ENCODE results near the gene ENPP6. TPM values are rescaled to one million over a fixed set of nuclear protein-coding genes. Genes with fewer than 3 reads are reported as not detected.

Gene ENPP6
- total RNA-seq, 1 donor from 2014 or later: not detected

GRCh38 chr4:184114431-184114830, 103.2 kb downstream of the ENPP6 start:
- POLR2A ChIA-PET: no interaction called here
- H3K27me3 Mint-ChIP-seq: peaks cover 5% of the 10 kb centered on the region
- intact Hi-C loops (cut with micrococcal nuclease): no loop called here
- H3K9me3 Mint-ChIP-seq: no peaks in the 10 kb centered on the region
- DNase-seq (no peak), ATAC-seq (ENCODE audit: low read depth) (no peak)
- H3K36me3 Mint-ChIP-seq (ENCODE audit: low read depth): no peaks in the 10 kb centered on the region
- no peak overlapping the region for H3K27ac Mint-ChIP-seq
- no peaks in the 10 kb centered on the region for H3K4me1 Mint-ChIP-seq
- TF ChIP-seq CTCF (IDR thresholded peaks at IDR 0.05): no peak
- CTCF ChIA-PET: no interaction called here
- H3K4me3 Mint-ChIP-seq: no peak overlapping the region

DNA sequence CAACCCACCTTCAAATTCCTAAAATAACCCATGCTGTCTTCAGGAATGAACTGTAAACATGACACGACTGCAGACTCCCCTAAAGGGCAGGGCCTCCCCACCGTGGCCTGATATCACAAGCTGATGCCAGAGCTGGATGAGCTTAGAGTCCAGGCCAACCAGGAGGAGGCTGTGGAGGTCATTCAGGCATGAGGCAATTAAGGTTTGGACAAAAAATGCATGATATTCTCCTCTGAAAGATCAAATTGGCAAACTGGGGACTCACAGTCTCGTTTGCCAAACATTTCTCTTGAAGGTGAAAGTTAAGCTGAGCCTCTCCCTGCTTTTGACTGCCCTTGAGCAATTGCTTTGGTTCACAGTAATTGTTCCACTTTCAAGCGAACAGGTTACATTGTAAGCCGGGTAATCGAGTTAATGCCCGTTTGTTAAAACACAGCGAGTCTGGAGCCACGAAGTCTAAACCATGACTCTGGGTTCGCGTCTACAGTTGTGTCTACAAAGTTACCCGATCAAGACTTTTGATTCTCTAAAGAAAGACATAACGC, 105.6 kb downstream of the ENPP6 start:
- intact Hi-C loops (cut with micrococcal nuclease): no loop called here
- Mint-ChIP-seq H3K27me3 (peaks cover 5% of the 10 kb centered on the region), H3K9me3 (no peaks in the 10 kb centered on the region), H3K4me1 (no peaks in the 10 kb centered on the region), H3K36me3 (ENCODE audit: low read depth) (no peaks in the 10 kb centered on the region), H3K27ac (no peak overlapping the region), H3K4me3 (no peak overlapping the region)
- ChIA-PET POLR2A (no interaction called here), CTCF (no interaction called here)
- no peak for TF ChIP-seq CTCF (IDR thresholded peaks at IDR 0.05)
- ATAC-seq (ENCODE audit: low read depth): no peak
- DNase-seq: no peak

- no peaks in the 10 kb centered on the region for H3K9me3 Mint-ChIP-seq
- ATAC-seq (ENCODE audit: low read depth) (no peak), DNase-seq (no peak)
- no peak for TF ChIP-seq CTCF (IDR thresholded peaks at IDR 0.05)
- ChIA-PET POLR2A (no interaction called here), CTCF (no interaction called here)
- no peak overlapping the region for H3K4me3 Mint-ChIP-seq
- H3K4me1 Mint-ChIP-seq: no peaks in the 10 kb centered on the region
- H3K27me3 Mint-ChIP-seq: peaks cover 5% of the 10 kb centered on the region
- intact Hi-C loops (cut with micrococcal nuclease): no loop called here
- H3K36me3 Mint-ChIP-seq (ENCODE audit: low read depth): no peaks in the 10 kb centered on the region
- no peak overlapping the region for H3K27ac Mint-ChIP-seq
These were observed 106.3 kb downstream of the ENPP6 start for GRCh38 chr4:184111233-184111832.

GRCh38 chr4:184110452-184111224, 107.0 kb downstream of the ENPP6 start:
- POLR2A ChIA-PET: no interaction called here

More at GRCh38 chr4:184110452-184111224, 107.0 kb downstream of the ENPP6 start:
- no peaks in the 10 kb centered on the region for H3K4me1 Mint-ChIP-seq
- H3K36me3 Mint-ChIP-seq (ENCODE audit: low read depth): no peaks in the 10 kb centered on the region
- CTCF ChIA-PET: no interaction called here
- H3K4me3 Mint-ChIP-seq: no peak overlapping the region
- DNase-seq: no peak
- H3K27ac Mint-ChIP-seq: no peak overlapping the region
- peaks cover 5% of the 10 kb centered on the region for H3K27me3 Mint-ChIP-seq
- no peak for TF ChIP-seq CTCF (IDR thresholded peaks at IDR 0.05)
- intact Hi-C loops (cut with micrococcal nuclease): no loop called here
- ATAC-seq (ENCODE audit: low read depth): no peak
- H3K9me3 Mint-ChIP-seq: no peaks in the 10 kb centered on the region

All from activated B cell treated with CpG ODN at 0.5 μM for 24 hours (primary cell).